RWPE2 (cell line): ENCODE measurements around the gene ODAD2.

Experiments
- ATAC-seq: fragments of 200-7000 bp; cut with Tn5 transposase; 3 replicates; pipeline ENCODE4 v1.9.1; 2021; ENCODE audit warnings: low read depth
- DNase-seq: peaks from one replicate; pipeline ENCODE4 v3.0.0-alpha.2; 2020; ENCODE audit warnings: low spot score
- H3K27ac ChIP-seq: fragments of 450-650 bp; 2 replicates; pipeline ENCODE4 v1.5.1; 2017; ENCODE audit warnings: mild to moderate bottlenecking; ENCODE audit not compliant: poor library complexity, severe bottlenecking
- H3K27me3 ChIP-seq: fragments of 250-450 bp; sonication (Bioruptor Pico); 2 replicates; pipeline ENCODE4 v1.5.1; 2021; ENCODE audit warnings: mild to moderate bottlenecking, moderate library complexity; ENCODE audit not compliant: insufficient read depth, poor library complexity, severe bottlenecking
- H3K36me3 ChIP-seq: fragments of 250-450 bp; sonication (Bioruptor Pico); 2 replicates; pipeline ENCODE4 v1.5.1; 2020; ENCODE audit warnings: low read depth, mild to moderate bottlenecking, moderate library complexity
- H3K4me1 ChIP-seq: fragments of 250-450 bp; sonication (Bioruptor Pico); 2 replicates; pipeline ENCODE4 v1.5.1; 2021; ENCODE audit warnings: mild to moderate bottlenecking, moderate library complexity; ENCODE audit not compliant: insufficient read depth, poor library complexity, severe bottlenecking
- H3K4me3 ChIP-seq: fragments of 250-450 bp; sonication (Bioruptor Pico); 2 replicates; pipeline ENCODE4 v1.5.1; 2021; ENCODE audit warnings: mild to moderate bottlenecking, moderate library complexity; ENCODE audit not compliant: severe bottlenecking
- H3K9me3 ChIP-seq: fragments of 250-450 bp; sonication (Bioruptor Pico); 2 replicates; pipeline ENCODE4 v1.5.1; 2021; ENCODE audit warnings: mild to moderate bottlenecking, moderate library complexity; ENCODE audit not compliant: severe bottlenecking
- TF ChIP-seq, protein P1 (sequence below): fragments of 450-650 bp; IDR thresholded peaks from one replicate; pipeline ENCODE4 v1.5.1; 2017; ENCODE audit warnings: mild to moderate bottlenecking, moderate library complexity; ENCODE audit not compliant: poor library complexity, severe bottlenecking

The ODAD2 gene

DNA sequence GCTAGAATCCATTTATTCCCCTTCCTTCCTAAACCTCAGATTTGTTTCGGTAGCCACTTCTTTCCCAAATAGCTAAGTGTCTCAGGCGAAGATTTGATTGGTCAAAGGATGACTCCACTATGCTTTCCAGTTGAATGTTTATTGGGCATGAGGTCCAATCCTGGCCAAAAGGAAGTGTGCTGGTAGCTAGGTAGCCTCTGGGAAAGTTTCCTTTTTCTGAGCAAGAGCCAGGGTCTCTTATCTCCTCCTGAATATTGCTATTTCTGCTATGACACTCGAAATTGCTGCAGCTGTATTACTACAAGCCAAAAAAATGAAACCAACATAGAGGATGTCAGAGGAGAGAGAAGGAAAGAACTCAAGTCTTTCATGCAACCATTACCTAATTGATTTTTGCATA lies 199.8 kb downstream of the ODAD2 start:
- Histone ChIP-seq H3K36me3 (no peaks in the 10 kb centered on the region), H3K27ac (no peak overlapping the region), H3K4me1 (no peaks in the 10 kb centered on the region), H3K4me3 (no peak overlapping the region), H3K27me3 (no peaks in the 10 kb centered on the region), H3K9me3 (no peaks in the 10 kb centered on the region)
- TF ChIP-seq, protein P1, sequence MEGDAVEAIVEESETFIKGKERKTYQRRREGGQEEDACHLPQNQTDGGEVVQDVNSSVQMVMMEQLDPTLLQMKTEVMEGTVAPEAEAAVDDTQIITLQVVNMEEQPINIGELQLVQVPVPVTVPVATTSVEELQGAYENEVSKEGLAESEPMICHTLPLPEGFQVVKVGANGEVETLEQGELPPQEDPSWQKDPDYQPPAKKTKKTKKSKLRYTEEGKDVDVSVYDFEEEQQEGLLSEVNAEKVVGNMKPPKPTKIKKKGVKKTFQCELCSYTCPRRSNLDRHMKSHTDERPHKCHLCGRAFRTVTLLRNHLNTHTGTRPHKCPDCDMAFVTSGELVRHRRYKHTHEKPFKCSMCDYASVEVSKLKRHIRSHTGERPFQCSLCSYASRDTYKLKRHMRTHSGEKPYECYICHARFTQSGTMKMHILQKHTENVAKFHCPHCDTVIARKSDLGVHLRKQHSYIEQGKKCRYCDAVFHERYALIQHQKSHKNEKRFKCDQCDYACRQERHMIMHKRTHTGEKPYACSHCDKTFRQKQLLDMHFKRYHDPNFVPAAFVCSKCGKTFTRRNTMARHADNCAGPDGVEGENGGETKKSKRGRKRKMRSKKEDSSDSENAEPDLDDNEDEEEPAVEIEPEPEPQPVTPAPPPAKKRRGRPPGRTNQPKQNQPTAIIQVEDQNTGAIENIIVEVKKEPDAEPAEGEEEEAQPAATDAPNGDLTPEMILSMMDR = no peak
- no peak for ATAC-seq
- no peak for DNase-seq

DNA sequence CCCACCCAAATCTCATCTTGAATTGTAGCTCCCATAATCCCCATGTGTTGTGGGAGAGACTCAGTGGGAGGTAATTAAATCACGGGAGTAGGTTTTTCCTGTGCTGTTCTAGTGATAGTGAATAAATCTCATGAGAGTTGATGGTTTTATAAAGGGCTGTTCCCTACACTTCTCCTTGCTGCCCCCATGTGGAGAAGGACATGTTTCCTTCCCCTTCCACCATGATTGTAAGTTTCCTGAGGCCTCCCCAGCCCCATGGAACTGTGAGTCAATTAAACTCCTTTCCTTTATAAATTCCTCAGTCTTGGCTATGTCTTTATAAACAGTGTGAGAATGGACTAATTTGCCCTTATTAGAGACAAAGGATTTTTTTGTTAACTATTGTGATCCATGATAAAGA lies 204.7 kb downstream of the ODAD2 start:
- Histone ChIP-seq H3K4me1 (no peaks in the 10 kb centered on the region), H3K36me3 (no peaks in the 10 kb centered on the region), H3K4me3 (no peak overlapping the region), H3K9me3 (no peaks in the 10 kb centered on the region), H3K27me3 (no peaks in the 10 kb centered on the region), H3K27ac (no peak overlapping the region)
- no peak for ATAC-seq
- TF ChIP-seq, protein P1 = peak; percentile 35
- no peak for DNase-seq

DNA sequence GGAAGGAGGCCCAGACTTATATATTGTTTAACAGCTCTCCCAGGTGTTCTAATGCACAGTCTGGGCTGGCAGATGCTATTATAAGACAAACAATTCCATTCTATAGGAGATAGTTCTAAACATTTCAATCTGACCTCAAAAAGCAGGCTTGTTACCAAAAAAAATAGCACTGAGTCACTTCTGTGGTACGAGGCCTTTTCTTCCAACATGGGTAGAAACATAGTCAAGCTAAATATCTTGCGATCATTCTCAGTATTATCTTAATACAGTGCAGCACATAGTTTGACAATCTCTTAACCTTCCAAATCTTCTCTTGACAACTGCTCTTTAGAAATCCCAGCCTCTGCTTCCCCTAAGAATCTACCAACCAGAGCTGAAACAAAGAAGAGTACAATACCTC lies 206.7 kb downstream of the ODAD2 start:
- ATAC-seq (no peak), DNase-seq (no peak)
- TF ChIP-seq, protein P1 = no peak
- H3K27me3 ChIP-seq = no peaks in the 10 kb centered on the region
- no peaks in the 10 kb centered on the region for H3K4me1 ChIP-seq
- no peak overlapping the region for H3K27ac ChIP-seq
- H3K36me3 ChIP-seq = no peaks in the 10 kb centered on the region
- H3K4me3 ChIP-seq = no peak overlapping the region
- H3K9me3 ChIP-seq = no peaks in the 10 kb centered on the region

DNA sequence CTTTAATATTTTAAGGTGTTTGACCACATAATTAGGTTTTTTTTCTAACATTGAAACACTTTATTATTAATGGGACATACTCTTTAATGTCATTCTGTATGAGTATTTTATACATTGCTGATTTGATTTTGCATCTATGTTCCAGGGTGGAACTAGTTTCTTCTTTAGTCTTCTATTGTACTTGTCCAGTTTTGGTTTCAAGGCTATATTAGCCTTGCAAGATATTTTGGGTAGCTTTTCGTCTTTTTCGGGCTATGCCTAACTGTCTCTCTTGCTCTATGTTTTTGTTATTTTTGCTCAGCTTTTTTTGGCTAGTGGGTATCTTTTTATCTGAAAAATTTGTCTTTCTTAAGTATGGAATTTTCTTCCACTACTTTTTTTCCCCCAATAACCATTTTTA lies 214.6 kb downstream of the ODAD2 start:
- no peak for DNase-seq
- Histone ChIP-seq H3K27ac (no peak overlapping the region), H3K4me3 (no peak overlapping the region), H3K4me1 (no peaks in the 10 kb centered on the region), H3K36me3 (no peaks in the 10 kb centered on the region), H3K27me3 (no peaks in the 10 kb centered on the region), H3K9me3 (no peaks in the 10 kb centered on the region)
- TF ChIP-seq, protein P1 = no peak
- no peak for ATAC-seq

DNA sequence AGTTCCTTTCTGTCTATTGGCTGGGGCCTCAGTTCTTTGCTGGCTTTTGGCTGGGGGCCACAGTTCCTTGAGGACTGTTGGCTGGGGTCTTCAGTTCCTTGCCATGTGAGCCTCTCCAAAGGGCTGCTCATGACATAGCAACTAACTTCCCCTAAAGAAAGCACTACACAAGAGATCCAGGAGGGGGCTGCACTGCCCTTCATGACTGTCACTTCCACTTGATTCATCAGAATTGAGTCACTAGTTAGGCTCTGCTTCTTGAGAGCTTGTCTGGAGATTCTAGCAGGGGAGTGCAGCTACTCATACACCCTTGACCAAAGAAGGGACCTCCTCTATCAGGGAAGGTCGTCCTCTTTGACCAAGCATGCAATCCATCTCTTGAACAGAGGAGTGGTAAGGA lies 215.2 kb downstream of the ODAD2 start:
- TF ChIP-seq, protein P1 = peak; percentile 46
- Histone ChIP-seq H3K27me3 (no peaks in the 10 kb centered on the region), H3K4me1 (no peaks in the 10 kb centered on the region), H3K9me3 (no peaks in the 10 kb centered on the region), H3K4me3 (no peak overlapping the region), H3K36me3 (no peaks in the 10 kb centered on the region), H3K27ac (no peak overlapping the region)
- DNase-seq (no peak), ATAC-seq (peak; percentile 87)
